NT2/D1 (cell line): ENCODE results near the gene RSAD2.

Experiments used
- DNase-seq: peaks from one replicate; pipeline ENCODE4 v3.0.0-alpha.2; 2011; ENCODE audit warnings: low read depth, low spot score
- H3K27me3 ChIP-seq: 2 replicates; pipeline ENCODE4 v1.6.0; 2011; ENCODE audit warnings: mild to moderate bottlenecking; ENCODE audit not compliant: insufficient read length, insufficient read depth
- H3K36me3 ChIP-seq: 2 replicates; pipeline ENCODE4 v1.6.1; 2011; ENCODE audit warnings: mild to moderate bottlenecking, low read length, mixed read lengths; ENCODE audit not compliant: insufficient read depth, insufficient read length
- H3K4me1 ChIP-seq: 2 replicates; pipeline ENCODE4 v1.5.1; 2011; ENCODE audit not compliant: insufficient read depth, insufficient read length
- H3K4me3 ChIP-seq: 2 replicates; pipeline ENCODE4 v1.5.1; 2011; ENCODE audit warnings: low read depth; ENCODE audit not compliant: insufficient read length
- H3K9ac ChIP-seq: 2 replicates; pipeline ENCODE4 v1.6.0; 2011; ENCODE audit warnings: low read depth; ENCODE audit not compliant: insufficient read length
- H3K9me3 ChIP-seq: 2 replicates; pipeline ENCODE4 v1.5.1; 2011; ENCODE audit warnings: mild to moderate bottlenecking, low read length; ENCODE audit not compliant: insufficient read depth
- SUZ12 ChIP-seq: IDR thresholded peaks from 2 replicates; pipeline ENCODE4 v1.6.1; 2011; ENCODE audit not compliant: insufficient read length, insufficient read depth; ENCODE audit errors: extremely low read depth
- YY1 ChIP-seq: IDR thresholded peaks from 2 replicates; pipeline ENCODE4 v1.6.1; 2011; ENCODE audit not compliant: insufficient read length, insufficient read depth
- ZNF274 ChIP-seq: IDR thresholded peaks from 2 replicates; pipeline ENCODE4 v1.6.1; 2011; ENCODE audit warnings: mild to moderate bottlenecking, low read depth, low read length

The RSAD2 gene, protein sequence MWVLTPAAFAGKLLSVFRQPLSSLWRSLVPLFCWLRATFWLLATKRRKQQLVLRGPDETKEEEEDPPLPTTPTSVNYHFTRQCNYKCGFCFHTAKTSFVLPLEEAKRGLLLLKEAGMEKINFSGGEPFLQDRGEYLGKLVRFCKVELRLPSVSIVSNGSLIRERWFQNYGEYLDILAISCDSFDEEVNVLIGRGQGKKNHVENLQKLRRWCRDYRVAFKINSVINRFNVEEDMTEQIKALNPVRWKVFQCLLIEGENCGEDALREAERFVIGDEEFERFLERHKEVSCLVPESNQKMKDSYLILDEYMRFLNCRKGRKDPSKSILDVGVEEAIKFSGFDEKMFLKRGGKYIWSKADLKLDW

GRCh38 chr2:6877402-6878304 is at the start of gene RSAD2:
Gene RSAD2 (plus strand): TSS chr2:6877777. CDS start chr2:6877801, 24 bp downstream.
- H3K27me3 ChIP-seq = no peaks in the 10 kb centered on the region
- H3K4me1 ChIP-seq = no peaks in the 10 kb centered on the region
- no peak within 1 kb of the TSS for H3K4me3 ChIP-seq
- no peak for DNase-seq
- H3K9ac ChIP-seq = no peak within 1 kb of the TSS
- TF ChIP-seq YY1 (no peak), ZNF274 (no peak), SUZ12 (no peak)
- H3K9me3 ChIP-seq = peaks cover 40% of the 10 kb centered on the region
- no peaks in the 10 kb centered on the region for H3K36me3 ChIP-seq

DNA sequence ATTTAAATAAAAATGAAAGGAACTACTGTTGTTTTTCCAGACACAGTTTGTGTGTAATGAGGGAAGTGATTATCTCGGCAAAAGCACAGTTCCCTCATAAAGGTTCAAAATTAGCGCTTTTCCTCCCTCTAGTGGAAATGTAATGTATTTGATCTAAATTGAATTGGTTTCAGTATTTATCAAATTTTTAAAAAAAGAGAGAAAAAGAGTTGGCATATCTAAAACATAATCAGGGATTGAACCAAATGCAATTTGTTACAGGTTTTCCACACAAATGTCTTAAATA is 49.3 kb upstream of the RSAD2 start:
- no peak overlapping the region for H3K9ac ChIP-seq
- H3K36me3 ChIP-seq = no peaks in the 10 kb centered on the region
- no peak overlapping the region for H3K4me3 ChIP-seq
- TF ChIP-seq SUZ12 (no peak), ZNF274 (no peak), YY1 (no peak)
- peaks cover 15% of the 10 kb centered on the region for H3K9me3 ChIP-seq
- H3K4me1 ChIP-seq = no peaks in the 10 kb centered on the region
- no peak for DNase-seq
- H3K27me3 ChIP-seq = no peaks in the 10 kb centered on the region

GRCh38 chr2:6831229-6831628 is 46.3 kb upstream of the RSAD2 start:
- Histone ChIP-seq H3K4me1 (no peaks in the 10 kb centered on the region), H3K36me3 (no peaks in the 10 kb centered on the region), H3K4me3 (no peak overlapping the region), H3K9ac (no peak overlapping the region), H3K9me3 (peaks cover 15% of the 10 kb centered on the region), H3K27me3 (no peaks in the 10 kb centered on the region)
- DNase-seq = no peak
- TF ChIP-seq ZNF274 (no peak), SUZ12 (no peak), YY1 (no peak)

DNA sequence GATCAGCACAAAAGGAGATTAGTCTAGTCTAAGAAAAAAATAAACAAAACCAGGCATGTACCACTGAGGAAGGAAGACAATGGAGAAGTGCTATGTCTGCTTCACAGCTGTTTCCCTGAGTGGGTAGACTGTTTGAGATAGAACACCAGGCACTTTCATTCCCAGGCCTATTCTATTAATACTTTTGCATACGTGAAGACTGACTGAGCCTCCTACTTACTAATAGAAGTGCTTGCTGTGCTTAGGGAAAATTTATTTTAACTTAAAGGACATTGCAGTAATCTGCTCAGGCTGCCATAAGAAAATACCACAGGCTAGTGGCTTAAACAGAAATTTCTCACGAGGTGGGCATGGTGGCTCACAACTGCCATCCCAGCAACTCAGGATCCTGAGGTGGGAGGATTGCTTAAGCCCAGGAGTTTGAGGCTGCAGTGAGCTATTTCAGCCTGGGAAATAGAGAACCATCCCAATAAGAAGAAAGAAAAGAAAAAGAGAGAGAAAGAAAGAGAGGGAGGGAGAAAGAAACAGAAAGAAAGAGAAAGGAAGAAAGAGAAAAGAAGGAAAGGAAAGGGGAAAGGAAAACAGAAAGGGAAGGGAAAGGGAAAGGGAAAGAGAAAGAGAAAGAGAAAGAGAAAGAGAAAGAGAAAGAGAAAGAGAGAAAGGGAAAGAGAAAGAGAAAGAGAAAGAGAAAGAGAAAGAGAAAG is 44.8 kb upstream of the RSAD2 start:
- Histone ChIP-seq H3K4me3 (no peak overlapping the region), H3K27me3 (no peaks in the 10 kb centered on the region), H3K9me3 (peaks cover 15% of the 10 kb centered on the region), H3K36me3 (no peaks in the 10 kb centered on the region), H3K9ac (no peak overlapping the region), H3K4me1 (no peaks in the 10 kb centered on the region)
- no peak for DNase-seq
- TF ChIP-seq ZNF274 = no peak
- TF ChIP-seq YY1 = no peak
- TF ChIP-seq SUZ12 = no peak

DNA sequence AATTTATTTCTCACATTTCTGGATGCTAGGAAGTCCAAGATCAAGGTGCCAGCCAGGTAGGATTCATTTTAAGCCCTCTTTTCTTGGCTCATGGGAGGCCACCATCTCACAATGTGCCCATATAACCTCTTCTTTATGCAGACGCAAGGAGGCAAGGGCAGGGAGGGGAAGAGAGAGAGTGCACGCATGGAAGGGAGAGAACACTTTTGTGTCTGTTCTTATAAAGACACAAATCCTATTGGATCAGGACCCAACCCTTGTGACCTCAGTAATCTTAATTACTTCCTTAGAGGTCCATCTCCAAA is 44.3 kb upstream of the RSAD2 start:
- no peak overlapping the region for H3K9ac ChIP-seq

GRCh38 chr2:6834163-6834562 is 43.4 kb upstream of the RSAD2 start:
- Histone ChIP-seq H3K27me3 (no peaks in the 10 kb centered on the region), H3K9me3 (peaks cover 15% of the 10 kb centered on the region), H3K9ac (no peak overlapping the region), H3K36me3 (no peaks in the 10 kb centered on the region), H3K4me1 (no peaks in the 10 kb centered on the region), H3K4me3 (no peak overlapping the region)
- no peak for TF ChIP-seq SUZ12
- no peak for DNase-seq

More for the DNA sequence above, 44.3 kb upstream of the RSAD2 start:
- Histone ChIP-seq H3K36me3 (no peaks in the 10 kb centered on the region), H3K9me3 (peaks cover 15% of the 10 kb centered on the region), H3K4me1 (no peaks in the 10 kb centered on the region), H3K27me3 (no peaks in the 10 kb centered on the region), H3K4me3 (no peak overlapping the region)
- DNase-seq = no peak
- TF ChIP-seq YY1 (no peak), ZNF274 (no peak), SUZ12 (no peak)

- Histone ChIP-seq H3K27me3 (no peaks in the 10 kb centered on the region), H3K9ac (no peak overlapping the region), H3K36me3 (no peaks in the 10 kb centered on the region), H3K9me3 (peaks cover 15% of the 10 kb centered on the region), H3K4me1 (no peaks in the 10 kb centered on the region), H3K4me3 (no peak overlapping the region)
- TF ChIP-seq SUZ12 = no peak
- DNase-seq = no peak
Observed at GRCh38 chr2:6835467-6835866, 42.1 kb upstream of the RSAD2 start.
